NCI-H446 (cell line): Measurements from ENCODE around the gene C16orf82.
"Not testable (repeated sequence)": the region's sequence is repeated elsewhere in the genome, so short reads cannot be mapped to it uniquely, and the experiment has no call there.

ENCODE experiments used
- DNase-seq, 2 experiments: peaks; one replicate each; lab custom pipeline; 2025; lab: John Stamatoyannopoulos, UW

The C16orf82 gene

DNA sequence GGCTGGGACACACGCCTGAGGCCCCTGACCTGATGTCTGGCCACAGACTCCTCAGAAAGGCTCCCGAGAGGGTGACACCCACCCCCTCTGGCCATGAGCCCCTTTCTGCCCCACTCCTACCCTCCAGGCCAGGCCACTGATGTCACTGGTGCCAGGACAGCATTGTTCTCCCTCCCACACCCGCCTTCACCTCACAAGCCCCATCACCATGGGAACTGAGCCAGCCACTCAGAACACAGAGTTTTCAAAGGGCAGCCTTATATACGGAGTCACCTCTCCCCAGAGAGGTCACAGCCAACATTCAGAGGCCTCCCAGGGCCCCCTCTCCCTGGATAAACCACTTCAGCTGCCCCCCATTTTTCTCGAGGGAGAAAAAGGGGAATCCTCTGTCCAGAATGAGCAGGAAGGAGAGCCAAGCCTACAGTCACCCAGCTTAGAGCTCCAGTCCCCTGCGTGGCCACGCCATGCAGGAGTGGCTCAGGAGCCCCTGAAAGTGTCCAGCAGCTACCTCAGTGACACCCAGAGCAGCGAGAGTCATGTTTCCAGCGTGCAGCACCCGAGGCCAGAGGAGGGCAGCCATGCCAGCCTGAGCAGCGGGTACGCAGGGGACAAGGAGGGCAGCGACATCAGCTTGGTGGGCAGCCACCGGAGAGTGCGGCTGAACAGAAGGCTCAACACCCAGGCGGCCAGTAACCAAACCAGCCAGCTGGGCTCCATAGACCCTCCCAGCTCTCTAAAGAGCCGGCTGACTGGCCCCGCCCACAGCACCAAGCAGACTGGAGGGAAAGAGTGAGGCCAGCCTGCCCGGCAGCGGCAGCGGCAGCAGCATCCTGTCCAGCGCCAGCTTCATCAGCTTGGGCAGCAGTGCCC is at the start of gene C16orf82:
TSS of gene C16orf82 (plus strand) at position 260 of the 870 bp plus-strand sequence.
- DNase-seq = no peak

DNA sequence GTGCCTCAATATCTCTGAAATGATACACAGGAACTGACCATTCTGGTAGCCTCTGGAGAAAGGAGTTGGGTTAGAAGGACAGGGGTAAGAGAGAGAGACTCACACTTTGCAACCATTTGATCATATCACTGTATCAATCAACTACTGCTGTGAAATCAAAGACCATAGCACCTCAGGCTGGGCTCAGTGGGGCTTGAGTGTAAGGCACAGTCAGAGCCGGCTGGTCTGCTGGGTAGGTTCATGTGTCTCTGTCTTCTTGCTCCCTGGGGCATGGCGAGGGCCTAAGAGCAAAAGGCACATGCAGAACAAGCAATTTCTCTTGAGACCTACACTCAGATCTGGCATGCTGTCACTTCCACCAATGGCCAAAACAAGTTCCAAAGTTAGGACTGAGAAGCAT is 46.7 kb upstream of the C16orf82 start:
- no peak for DNase-seq

- no peak for DNase-seq
These were observed 42.7 kb upstream of the C16orf82 start for GRCh38 chr16:27024010-27024409.

DNA sequence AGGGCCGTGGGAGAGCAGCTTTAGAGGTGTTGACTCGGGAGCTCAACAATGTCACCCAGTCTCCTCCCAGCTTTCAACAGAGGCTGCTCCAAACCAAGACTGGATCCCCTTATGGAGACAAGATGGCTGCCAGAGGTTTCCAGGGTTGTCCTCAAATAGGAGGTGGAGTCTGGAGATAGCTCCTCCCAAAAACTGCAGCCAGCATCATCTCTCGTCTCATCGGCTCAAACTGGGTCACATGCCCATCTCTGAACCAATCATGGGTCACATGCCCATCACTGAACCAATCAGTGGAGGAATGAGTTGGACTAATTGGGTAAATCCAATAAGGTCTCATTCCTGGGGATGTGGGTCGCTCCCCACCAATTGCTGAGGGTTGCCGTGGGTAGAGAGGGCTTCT is 41.1 kb upstream of the C16orf82 start:
- no peak for DNase-seq

DNA sequence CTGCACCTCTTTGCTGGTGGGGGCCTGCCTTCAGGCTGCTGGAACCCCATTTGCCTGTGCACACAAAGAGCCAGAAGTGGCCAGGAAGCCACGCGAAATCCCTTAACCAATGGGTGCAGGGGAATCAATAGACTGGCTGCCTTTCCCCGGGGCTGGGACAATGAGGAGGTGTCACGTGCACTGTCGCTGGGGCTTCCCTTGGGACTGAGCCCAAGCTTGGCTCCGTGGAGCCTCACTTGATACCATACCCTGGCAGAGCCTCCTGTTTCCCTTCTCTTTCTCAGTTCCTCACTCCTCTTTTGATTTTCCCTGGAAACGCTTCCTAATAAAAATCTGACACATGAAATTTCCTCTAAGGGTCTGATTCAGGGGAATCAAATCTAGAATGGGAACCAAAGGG is 38.8 kb upstream of the C16orf82 start:
- no peak for DNase-seq

DNA sequence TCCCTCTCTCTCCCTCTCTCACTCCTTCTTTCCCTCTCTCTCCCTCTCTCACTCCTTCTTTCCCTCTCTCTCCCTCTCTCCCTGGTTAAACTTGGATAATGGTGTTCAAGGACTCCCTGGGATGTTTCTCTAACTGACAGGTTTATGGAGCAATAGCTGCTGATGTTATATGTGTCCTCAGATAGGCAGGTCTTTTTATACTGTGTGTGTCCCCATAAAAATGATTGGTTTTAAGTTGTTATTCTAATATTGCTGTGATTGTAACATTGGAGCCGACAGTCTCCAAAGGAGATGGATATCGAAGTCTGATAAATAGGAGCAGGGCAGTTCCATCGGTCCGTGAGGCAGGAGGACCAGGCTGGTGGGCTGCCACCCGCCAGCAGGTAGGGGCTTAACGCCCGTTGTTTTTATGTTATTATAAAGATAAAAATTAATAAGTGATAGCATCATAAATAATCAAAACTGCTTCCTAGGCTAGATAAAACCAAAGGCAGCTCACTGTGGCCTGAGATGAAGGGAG is 38.1 kb upstream of the C16orf82 start:
- DNase-seq = no peak

DNA sequence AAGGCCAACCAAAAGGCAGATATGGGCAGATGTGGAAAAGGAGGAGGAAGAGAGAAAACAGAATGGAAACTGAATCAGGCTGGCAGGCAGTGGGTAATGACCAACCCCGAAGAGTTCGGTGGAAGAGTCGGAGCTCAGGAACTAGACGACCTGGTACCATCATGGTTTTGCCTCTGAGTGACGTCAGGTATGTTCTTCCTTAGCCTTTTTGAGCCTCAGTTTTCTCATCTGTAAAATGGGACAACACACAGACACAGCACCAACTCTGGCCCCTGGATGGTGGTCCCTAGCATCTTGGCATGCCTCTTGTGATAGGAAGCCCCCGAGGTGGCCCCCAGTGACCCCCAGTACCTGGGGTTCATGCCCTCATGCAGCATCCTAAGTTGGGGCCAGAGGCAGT is 37.2 kb upstream of the C16orf82 start:
- DNase-seq = no peak

DNA sequence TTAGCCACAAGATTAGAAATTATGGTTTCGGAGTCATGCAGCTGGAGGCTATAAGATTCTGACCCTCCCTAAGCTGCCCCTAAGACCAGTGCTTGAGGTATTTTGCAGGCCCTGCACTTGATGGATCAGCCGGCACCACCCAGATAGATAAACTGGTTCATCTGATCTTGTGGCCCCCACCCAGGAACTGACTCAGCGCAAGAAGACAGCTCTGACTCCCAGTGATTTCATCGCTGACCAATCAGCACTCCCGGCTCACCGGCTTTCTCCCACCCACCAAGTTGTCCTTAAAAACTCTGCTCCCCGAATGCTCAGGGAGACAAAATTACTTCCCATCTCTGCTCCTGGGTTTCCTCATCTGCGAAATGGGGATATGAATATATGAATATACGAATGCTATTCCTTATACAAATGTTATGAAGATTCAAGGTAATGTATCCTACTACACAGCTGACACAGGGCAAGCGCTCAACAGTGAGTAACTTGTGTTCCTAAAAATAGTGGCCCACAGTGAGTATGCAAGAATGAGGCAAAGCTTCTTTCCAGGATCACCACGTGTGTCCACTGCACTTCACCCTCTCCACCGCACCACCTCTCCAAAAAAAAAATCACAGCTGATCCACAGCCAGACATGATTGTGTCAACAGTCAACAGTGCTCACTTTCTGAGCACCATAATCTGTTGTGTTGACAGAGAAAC is 33.3 kb upstream of the C16orf82 start:
- DNase-seq = no peak

- no peak for DNase-seq
These were observed 26.0 kb upstream of the C16orf82 start for GRCh38 chr16:27040732-27041131.

- DNase-seq = no peak
These were observed 19.7 kb upstream of the C16orf82 start for GRCh38 chr16:27046958-27047518.

DNA sequence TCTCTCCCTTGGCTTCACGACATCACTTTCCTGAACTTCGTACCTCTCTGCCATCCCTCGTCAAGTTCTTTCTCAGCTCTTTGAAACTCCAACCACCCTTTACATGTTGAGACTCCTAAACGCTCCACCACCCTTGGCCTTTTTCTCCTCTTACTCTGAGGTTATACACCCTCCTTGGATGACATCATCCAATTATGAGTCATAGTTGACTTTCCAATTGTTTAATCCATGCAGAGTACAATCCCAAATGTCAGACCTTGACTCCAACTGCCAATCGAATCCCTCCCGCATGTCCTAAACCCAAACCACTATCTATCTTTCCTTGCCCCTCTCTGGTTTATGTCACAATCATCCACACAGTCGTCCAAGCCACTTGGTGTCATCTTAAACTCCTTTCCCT is 18.4 kb upstream of the C16orf82 start:
- no peak for DNase-seq

- no peak for DNase-seq
These were observed 17.6 kb upstream of the C16orf82 start for GRCh38 chr16:27049117-27049516.

DNA sequence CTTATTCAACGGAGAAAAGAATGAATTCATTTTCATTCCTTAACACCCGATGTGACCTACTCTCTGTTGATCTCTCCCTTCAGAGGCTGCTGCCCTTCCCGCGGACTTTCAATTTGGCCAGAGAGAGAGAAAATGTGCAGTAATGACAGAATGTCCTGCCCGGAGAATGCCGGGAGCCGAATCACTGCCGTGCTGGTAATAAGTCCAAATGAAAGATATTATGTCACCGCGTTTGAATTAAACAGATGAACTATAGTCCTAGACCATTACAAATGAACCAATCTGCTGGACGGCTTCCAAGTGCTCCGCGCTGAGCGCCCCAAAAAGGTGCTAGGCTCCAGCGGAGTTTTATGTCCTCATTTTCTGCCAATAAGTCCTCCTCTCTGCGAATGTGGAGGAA is 14.7 kb upstream of the C16orf82 start:
- DNase-seq = no peak

DNA sequence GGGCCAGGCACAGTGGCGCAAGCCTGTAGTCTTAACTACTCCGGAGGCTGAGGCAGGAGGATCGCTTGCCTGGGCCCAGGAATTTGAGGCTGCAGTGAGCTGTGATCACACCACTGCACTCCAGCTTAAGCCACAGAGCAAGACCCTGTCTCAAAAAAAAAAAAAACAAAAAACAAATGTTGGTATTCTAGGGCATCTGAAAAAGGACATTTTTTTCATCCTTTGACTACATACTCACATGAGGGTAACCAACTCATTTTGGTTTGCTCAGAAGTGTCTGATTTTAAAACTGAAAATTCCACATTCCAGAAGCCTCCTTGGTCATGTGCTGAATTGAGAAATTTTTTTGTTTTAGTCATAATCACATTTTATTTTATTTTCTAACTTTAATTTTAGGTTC is 12.7 kb upstream of the C16orf82 start:
- DNase-seq = no peak

GRCh38 chr16:27058299-27058698 is 8.4 kb upstream of the C16orf82 start:
- no peak for DNase-seq

GRCh38 chr16:27070776-27071175 is 4.0 kb downstream of the C16orf82 start:
- no peak for DNase-seq

- DNase-seq = no peak
These were observed 7.0 kb downstream of the C16orf82 start for GRCh38 chr16:27073733-27074132.

GRCh38 chr16:27080895-27081294 is 14.2 kb downstream of the C16orf82 start:
- DNase-seq = no peak

DNA sequence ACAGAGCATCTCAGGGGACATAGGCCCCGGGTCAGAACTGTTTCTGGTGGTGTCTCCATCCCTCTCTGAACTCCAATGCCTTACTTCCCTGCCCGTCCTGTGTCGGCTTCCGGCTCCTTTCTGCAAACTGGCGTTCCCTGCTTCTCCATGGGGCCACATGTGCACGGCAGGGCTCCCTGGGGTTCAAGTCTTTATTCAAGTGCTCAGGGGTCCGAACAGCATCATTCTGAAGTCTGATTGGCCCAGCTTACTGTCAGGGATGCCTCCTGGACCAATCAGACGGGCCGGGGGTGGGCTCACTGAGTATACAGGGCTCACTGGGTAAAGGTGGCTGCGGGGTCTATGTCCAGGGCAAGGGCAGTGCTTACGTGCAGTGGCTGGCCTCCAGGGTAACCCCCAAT is 17.1 kb downstream of the C16orf82 start:
- DNase-seq = no peak

- DNase-seq = no peak
These were observed 17.7 kb downstream of the C16orf82 start for GRCh38 chr16:27084307-27085028.

DNA sequence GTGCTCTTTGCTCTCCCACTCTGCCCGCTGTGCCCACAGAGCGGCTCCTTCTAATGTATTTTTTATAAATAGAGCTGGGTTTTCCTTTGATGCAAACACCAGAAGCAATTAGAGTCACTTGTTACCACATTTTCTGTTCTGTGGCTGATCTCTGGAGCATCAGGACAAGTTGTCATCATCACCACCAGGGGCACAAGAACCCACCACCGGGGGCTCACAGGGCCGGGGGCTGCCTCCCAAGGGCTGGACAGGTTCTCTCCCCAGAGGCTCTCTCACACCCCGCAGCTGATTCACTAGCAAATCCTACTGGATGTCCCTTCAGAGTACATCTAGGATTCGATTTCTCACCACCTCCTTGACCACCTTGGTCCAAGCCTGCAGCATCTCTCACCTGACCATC is 18.5 kb downstream of the C16orf82 start:
- DNase-seq = no peak

- not testable (repeated sequence) for DNase-seq
These were observed 19.3 kb downstream of the C16orf82 start for GRCh38 chr16:27086031-27086430.
